ENCODE results near the gene MYRIP.

Gene MYRIP

GRCh38 chr3:39870706-39871105 lies 61.3 kb downstream of the MYRIP start:
- Histone ChIP-seq H3K9ac (ENCODE audit: insufficient read length, low read depth) (no peak overlapping the region), H3K27me3 (ENCODE audit: insufficient read depth, insufficient read length) (no peaks in the 10 kb centered on the region), H3K4me3 (ENCODE audit: insufficient read length, low read depth) (no peak overlapping the region), H3K9me3 (ENCODE audit: insufficient read depth, low read length) (no peaks in the 10 kb centered on the region), H3K36me3 (ENCODE audit: insufficient read depth, insufficient read length, low read length) (no peaks in the 10 kb centered on the region), H3K4me1 (ENCODE audit: insufficient read depth, insufficient read length) (no peaks in the 10 kb centered on the region)
- no peak for TF ChIP-seq ZNF274 (IDR thresholded peaks at IDR 0.05; ENCODE audit: low read depth, low read length)
- no peak for TF ChIP-seq YY1 (IDR thresholded peaks at IDR 0.05; ENCODE audit: insufficient read depth, insufficient read length)
- no peak for TF ChIP-seq SUZ12 (IDR thresholded peaks at IDR 0.05; ENCODE audit: extremely low read depth, insufficient read depth, insufficient read length)
- DNase-seq (ENCODE audit: low read depth, low spot score): no peak

DNA sequence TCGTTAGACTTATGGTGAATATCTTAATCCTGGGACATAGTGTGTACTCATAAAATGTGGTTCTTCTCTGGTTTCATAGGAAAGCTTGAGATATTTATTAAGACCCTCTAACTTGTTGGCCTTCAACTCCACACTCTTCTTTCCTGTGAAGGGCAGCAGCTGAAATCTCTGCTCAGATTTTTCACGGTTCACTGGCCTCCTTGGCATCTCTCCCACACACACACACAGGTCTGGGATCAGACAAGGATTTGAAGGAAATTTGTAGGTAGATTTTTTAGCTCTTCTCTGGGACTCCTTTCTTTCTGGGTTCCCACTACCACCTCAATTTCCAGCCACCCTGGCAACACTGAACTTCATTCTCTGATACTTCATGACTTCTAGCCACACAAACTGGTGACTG lies 70.2 kb downstream of the MYRIP start:
- Histone ChIP-seq H3K36me3 (ENCODE audit: insufficient read depth, insufficient read length, low read length) (no peaks in the 10 kb centered on the region), H3K27me3 (ENCODE audit: insufficient read depth, insufficient read length) (no peaks in the 10 kb centered on the region), H3K9ac (ENCODE audit: insufficient read length, low read depth) (no peak overlapping the region), H3K4me1 (ENCODE audit: insufficient read depth, insufficient read length) (no peaks in the 10 kb centered on the region), H3K9me3 (ENCODE audit: insufficient read depth, low read length) (peaks cover 7% of the 10 kb centered on the region), H3K4me3 (ENCODE audit: insufficient read length, low read depth) (no peak overlapping the region)
- DNase-seq (ENCODE audit: low read depth, low spot score): no peak
- TF ChIP-seq YY1 (IDR thresholded peaks at IDR 0.05; ENCODE audit: insufficient read depth, insufficient read length) (no peak), ZNF274 (IDR thresholded peaks at IDR 0.05; ENCODE audit: low read depth, low read length) (no peak), SUZ12 (IDR thresholded peaks at IDR 0.05; ENCODE audit: extremely low read depth, insufficient read depth, insufficient read length) (no peak)

- H3K27me3 ChIP-seq (ENCODE audit: insufficient read depth, insufficient read length): no peaks in the 10 kb centered on the region
- no peak for DNase-seq (ENCODE audit: low read depth, low spot score)
- no peaks in the 10 kb centered on the region for H3K4me1 ChIP-seq (ENCODE audit: insufficient read depth, insufficient read length)
- H3K9ac ChIP-seq (ENCODE audit: insufficient read length, low read depth): no peak overlapping the region
- no peak overlapping the region for H3K4me3 ChIP-seq (ENCODE audit: insufficient read length, low read depth)
- TF ChIP-seq ZNF274 (IDR thresholded peaks at IDR 0.05; ENCODE audit: low read depth, low read length) (no peak), YY1 (IDR thresholded peaks at IDR 0.05; ENCODE audit: insufficient read depth, insufficient read length) (no peak), SUZ12 (IDR thresholded peaks at IDR 0.05; ENCODE audit: extremely low read depth, insufficient read depth, insufficient read length) (no peak)
- peaks cover 7% of the 10 kb centered on the region for H3K9me3 ChIP-seq (ENCODE audit: insufficient read depth, low read length)
- H3K36me3 ChIP-seq (ENCODE audit: insufficient read depth, insufficient read length, low read length): no peaks in the 10 kb centered on the region
Measured at GRCh38 chr3:39882111-39882510, 72.7 kb downstream of the MYRIP start.

DNA sequence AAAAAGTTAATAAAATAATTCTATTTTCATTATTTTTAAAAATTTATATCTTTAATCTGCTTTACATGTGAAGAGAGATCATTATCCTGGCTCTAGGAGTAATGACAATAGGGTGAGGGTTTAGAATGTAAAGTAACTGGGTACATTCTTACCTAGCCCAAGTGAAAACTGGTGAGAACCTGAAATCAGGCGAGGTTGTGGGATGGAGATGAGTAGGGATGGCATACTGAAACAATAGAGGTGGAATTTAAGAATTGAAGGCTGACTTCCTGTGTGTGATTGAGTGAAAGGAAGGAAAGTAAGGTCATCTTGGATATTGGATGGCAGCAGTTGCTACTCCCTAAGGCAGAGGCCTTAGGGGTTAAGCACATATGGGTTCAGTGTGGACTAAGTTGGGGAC lies 82.7 kb downstream of the MYRIP start:
- DNase-seq (ENCODE audit: low read depth, low spot score): no peak
- H3K4me3 ChIP-seq (ENCODE audit: insufficient read length, low read depth): no peak overlapping the region
- H3K4me1 ChIP-seq (ENCODE audit: insufficient read depth, insufficient read length): no peaks in the 10 kb centered on the region
- no peak overlapping the region for H3K9ac ChIP-seq (ENCODE audit: insufficient read length, low read depth)
- no peaks in the 10 kb centered on the region for H3K36me3 ChIP-seq (ENCODE audit: insufficient read depth, insufficient read length, low read length)
- H3K9me3 ChIP-seq (ENCODE audit: insufficient read depth, low read length): no peaks in the 10 kb centered on the region
- no peaks in the 10 kb centered on the region for H3K27me3 ChIP-seq (ENCODE audit: insufficient read depth, insufficient read length)
- TF ChIP-seq YY1 (IDR thresholded peaks at IDR 0.05; ENCODE audit: insufficient read depth, insufficient read length): no peak
- TF ChIP-seq ZNF274 (IDR thresholded peaks at IDR 0.05; ENCODE audit: low read depth, low read length): no peak
- TF ChIP-seq SUZ12 (IDR thresholded peaks at IDR 0.05; ENCODE audit: extremely low read depth, insufficient read depth, insufficient read length): no peak

DNA sequence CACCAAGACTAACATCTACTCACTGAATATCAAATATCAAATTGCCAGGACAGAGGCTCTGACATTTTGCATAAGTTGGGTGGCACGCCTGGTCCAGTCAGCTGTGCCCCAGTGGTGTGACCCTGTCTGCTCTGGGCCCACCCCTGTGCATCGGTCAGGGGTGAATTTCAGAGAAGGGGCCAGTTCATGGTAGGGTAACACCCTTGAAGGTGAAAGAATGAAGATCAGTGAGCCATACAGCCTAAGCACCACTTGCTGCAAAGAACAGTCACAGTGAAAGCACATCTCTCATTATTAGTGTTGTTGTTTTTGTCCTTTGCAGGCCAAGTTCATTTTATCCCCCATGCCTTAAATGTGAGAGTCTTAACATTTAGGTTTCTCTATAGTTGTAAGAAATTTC lies 86.8 kb downstream of the MYRIP start:
- H3K4me1 ChIP-seq (ENCODE audit: insufficient read depth, insufficient read length): no peaks in the 10 kb centered on the region
- H3K27me3 ChIP-seq (ENCODE audit: insufficient read depth, insufficient read length): no peaks in the 10 kb centered on the region
- H3K4me3 ChIP-seq (ENCODE audit: insufficient read length, low read depth): no peak overlapping the region
- H3K36me3 ChIP-seq (ENCODE audit: insufficient read depth, insufficient read length, low read length): no peaks in the 10 kb centered on the region
- no peak for TF ChIP-seq YY1 (IDR thresholded peaks at IDR 0.05; ENCODE audit: insufficient read depth, insufficient read length)
- no peak for TF ChIP-seq ZNF274 (IDR thresholded peaks at IDR 0.05; ENCODE audit: low read depth, low read length)
- TF ChIP-seq SUZ12 (IDR thresholded peaks at IDR 0.05; ENCODE audit: extremely low read depth, insufficient read depth, insufficient read length): no peak
- no peak overlapping the region for H3K9ac ChIP-seq (ENCODE audit: insufficient read length, low read depth)
- no peak for DNase-seq (ENCODE audit: low read depth, low spot score)
- H3K9me3 ChIP-seq (ENCODE audit: insufficient read depth, low read length): no peaks in the 10 kb centered on the region

GRCh38 chr3:39900462-39901002 lies 91.1 kb downstream of the MYRIP start:
- no peaks in the 10 kb centered on the region for H3K36me3 ChIP-seq (ENCODE audit: insufficient read depth, insufficient read length, low read length)
- no peaks in the 10 kb centered on the region for H3K27me3 ChIP-seq (ENCODE audit: insufficient read depth, insufficient read length)
- no peak for TF ChIP-seq YY1 (IDR thresholded peaks at IDR 0.05; ENCODE audit: insufficient read depth, insufficient read length)
- no peak for TF ChIP-seq SUZ12 (IDR thresholded peaks at IDR 0.05; ENCODE audit: extremely low read depth, insufficient read depth, insufficient read length)
- no peak for TF ChIP-seq ZNF274 (IDR thresholded peaks at IDR 0.05; ENCODE audit: low read depth, low read length)
- no peak overlapping the region for H3K9ac ChIP-seq (ENCODE audit: insufficient read length, low read depth)
- DNase-seq (ENCODE audit: low read depth, low spot score): no peak
- H3K4me3 ChIP-seq (ENCODE audit: insufficient read length, low read depth): no peak overlapping the region
- no peaks in the 10 kb centered on the region for H3K9me3 ChIP-seq (ENCODE audit: insufficient read depth, low read length)
- no peaks in the 10 kb centered on the region for H3K4me1 ChIP-seq (ENCODE audit: insufficient read depth, insufficient read length)

GRCh38 chr3:39903253-39903652 lies 93.8 kb downstream of the MYRIP start:
- no peaks in the 10 kb centered on the region for H3K27me3 ChIP-seq (ENCODE audit: insufficient read depth, insufficient read length)
- no peak overlapping the region for H3K4me3 ChIP-seq (ENCODE audit: insufficient read length, low read depth)
- TF ChIP-seq ZNF274 (IDR thresholded peaks at IDR 0.05; ENCODE audit: low read depth, low read length): no peak
- TF ChIP-seq SUZ12 (IDR thresholded peaks at IDR 0.05; ENCODE audit: extremely low read depth, insufficient read depth, insufficient read length): no peak
- no peak for TF ChIP-seq YY1 (IDR thresholded peaks at IDR 0.05; ENCODE audit: insufficient read depth, insufficient read length)

More at GRCh38 chr3:39903253-39903652, 93.8 kb downstream of the MYRIP start:
- Histone ChIP-seq H3K4me1 (ENCODE audit: insufficient read depth, insufficient read length) (no peaks in the 10 kb centered on the region), H3K9ac (ENCODE audit: insufficient read length, low read depth) (no peak overlapping the region), H3K9me3 (ENCODE audit: insufficient read depth, low read length) (no peaks in the 10 kb centered on the region), H3K36me3 (ENCODE audit: insufficient read depth, insufficient read length, low read length) (no peaks in the 10 kb centered on the region)
- DNase-seq (ENCODE audit: low read depth, low spot score): no peak
